ENCODE results near the gene CBX7. TPM values are rescaled to one million over a fixed set of nuclear protein-coding genes. Genes with fewer than 3 reads are reported as not detected.

Gene CBX7
- total RNA-seq, 1 experiment from 2014 or later, result 7.9 TPM

DNA sequence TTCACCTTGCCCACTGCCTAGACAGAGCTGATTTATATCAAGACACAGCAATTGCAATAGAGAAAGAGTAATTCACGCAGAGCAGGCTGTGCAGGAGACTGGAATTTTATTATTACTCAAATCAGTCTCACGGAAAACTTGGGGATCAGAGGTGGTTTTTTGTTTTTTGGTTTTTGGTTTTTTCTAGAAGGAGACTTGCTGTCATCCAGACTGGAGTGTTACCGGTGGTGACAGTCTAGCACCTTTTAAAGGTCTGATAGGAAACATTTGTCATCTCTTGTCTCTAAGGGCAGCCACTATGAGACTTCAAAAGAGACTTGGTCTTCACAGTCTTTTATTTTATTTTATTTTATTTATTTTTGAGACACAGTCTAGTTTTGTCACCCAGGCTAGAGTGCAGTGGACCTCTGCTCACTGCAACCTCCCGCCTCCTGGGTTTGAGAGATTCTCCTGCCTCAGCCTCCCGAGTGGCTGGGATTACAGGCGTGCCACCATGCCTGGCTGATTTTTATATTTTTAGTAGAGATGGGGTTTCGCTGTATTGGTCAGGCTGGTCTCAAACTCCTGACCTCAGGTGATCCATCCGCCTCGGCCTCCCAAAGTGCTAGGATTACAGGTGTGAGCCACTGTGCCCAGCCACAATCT lies 36.4 kb downstream of the CBX7 start:
- H3K9me3 ChIP-seq, result no peaks in the 10 kb centered on the region
- no peak for DNase-seq
- H3K36me3 ChIP-seq, result no peaks in the 10 kb centered on the region
- peaks cover 3% of the 10 kb centered on the region for H3K27me3 ChIP-seq
- H3K4me3 ChIP-seq, result no peak overlapping the region

- DNase-seq, result no peak
- H3K9me3 ChIP-seq, result no peaks in the 10 kb centered on the region
- H3K27me3 ChIP-seq, result peaks cover 3% of the 10 kb centered on the region
- H3K36me3 ChIP-seq, result no peaks in the 10 kb centered on the region
- no peak overlapping the region for H3K4me3 ChIP-seq
These were observed 36.9 kb downstream of the CBX7 start for GRCh38 chr22:39115570-39115969.

- Histone ChIP-seq H3K9me3 (no peaks in the 10 kb centered on the region), H3K36me3 (no peaks in the 10 kb centered on the region), H3K27me3 (peaks cover 3% of the 10 kb centered on the region), H3K4me3 (no peak overlapping the region)
- DNase-seq, result no peak
These were observed 38.4 kb downstream of the CBX7 start for GRCh38 chr22:39114112-39114511.

DNA sequence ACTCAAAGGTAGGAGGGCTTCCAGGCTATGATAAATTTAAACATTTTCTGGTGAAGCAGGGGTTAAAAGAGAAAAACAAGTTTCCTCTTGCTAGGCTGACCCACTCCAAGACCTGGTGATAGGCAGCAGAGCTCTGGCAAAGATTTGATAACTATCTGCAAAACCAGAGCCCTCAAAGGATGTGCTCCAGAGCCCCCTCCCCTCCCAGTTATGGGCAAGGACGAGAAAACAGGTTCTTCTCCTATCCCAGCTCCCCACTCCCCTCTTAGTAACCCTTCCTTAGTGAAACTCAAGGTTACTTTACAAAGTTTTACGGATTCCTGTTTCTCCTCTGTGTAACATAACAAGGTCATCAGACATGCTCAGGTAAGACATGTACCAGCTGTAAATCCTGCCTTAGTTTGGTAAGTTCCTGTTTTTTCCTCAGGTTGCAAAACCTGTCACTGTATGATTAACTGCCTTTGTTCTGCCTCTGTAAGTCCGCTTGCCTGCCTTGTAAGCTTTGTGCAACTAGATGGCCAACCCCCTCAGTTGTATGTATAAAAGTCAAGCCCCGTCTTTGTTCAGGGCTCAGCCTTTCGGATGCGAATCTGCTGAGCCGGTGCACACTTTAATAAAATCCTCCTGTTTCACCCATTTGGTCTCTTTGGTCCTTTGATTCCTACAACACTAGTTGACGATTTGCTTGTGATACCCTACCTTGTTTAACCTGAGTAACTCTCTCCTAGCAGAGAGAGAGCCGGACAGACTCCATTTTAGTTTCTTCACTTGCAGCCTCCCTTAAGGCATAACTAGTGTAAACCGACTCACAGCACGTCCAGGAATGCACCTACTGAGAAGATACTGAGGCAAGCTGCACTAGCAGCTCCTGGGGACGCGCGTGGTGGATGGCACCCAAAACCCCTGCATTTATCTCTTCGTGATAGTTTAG lies 41.6 kb downstream of the CBX7 start:
- no peaks in the 10 kb centered on the region for H3K9me3 ChIP-seq
- no peak overlapping the region for H3K4me3 ChIP-seq
- H3K27me3 ChIP-seq, result peaks cover 3% of the 10 kb centered on the region
- no peaks in the 10 kb centered on the region for H3K36me3 ChIP-seq
- DNase-seq, result no peak

GRCh38 chr22:39109361-39109760 lies 43.1 kb downstream of the CBX7 start:
- DNase-seq, result no peak
- Histone ChIP-seq H3K4me3 (no peak overlapping the region), H3K9me3 (no peaks in the 10 kb centered on the region), H3K27me3 (peaks cover 3% of the 10 kb centered on the region; the same call in 1 of the 2 replicates), H3K36me3 (no peaks in the 10 kb centered on the region)

- DNase-seq, result no peak
- Histone ChIP-seq H3K4me3 (no peak overlapping the region), H3K27me3 (0 out of 2 replicates have a peak, but pooled peaks cover 3% of the 10 kb centered on the region), H3K36me3 (no peaks in the 10 kb centered on the region), H3K9me3 (no peaks in the 10 kb centered on the region)
These were observed 44.0 kb downstream of the CBX7 start for GRCh38 chr22:39108487-39108886.

DNA sequence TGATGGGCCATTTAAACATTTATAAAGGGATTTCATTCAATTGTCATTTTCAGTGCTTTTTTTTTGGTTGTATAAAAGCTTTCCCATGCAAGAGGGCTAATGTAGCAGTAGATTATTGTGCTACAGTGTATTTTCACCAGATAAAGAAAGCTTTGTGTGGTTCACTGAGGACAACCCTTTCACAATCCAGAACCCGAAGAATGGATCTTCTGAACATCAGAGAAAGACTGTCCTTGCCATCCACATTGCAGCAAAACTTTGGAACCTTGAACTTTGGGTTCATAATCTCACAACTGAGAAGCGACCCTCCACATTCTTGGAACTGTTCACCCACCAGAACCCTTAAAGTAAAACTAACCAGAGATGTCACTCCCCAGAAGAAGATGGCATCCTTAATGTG lies 46.2 kb downstream of the CBX7 start:
- H3K9me3 ChIP-seq, result no peaks in the 10 kb centered on the region
- H3K27me3 ChIP-seq, result no peaks in the 10 kb centered on the region
- DNase-seq, result no peak
- no peaks in the 10 kb centered on the region for H3K36me3 ChIP-seq
- no peak overlapping the region for H3K4me3 ChIP-seq

DNA sequence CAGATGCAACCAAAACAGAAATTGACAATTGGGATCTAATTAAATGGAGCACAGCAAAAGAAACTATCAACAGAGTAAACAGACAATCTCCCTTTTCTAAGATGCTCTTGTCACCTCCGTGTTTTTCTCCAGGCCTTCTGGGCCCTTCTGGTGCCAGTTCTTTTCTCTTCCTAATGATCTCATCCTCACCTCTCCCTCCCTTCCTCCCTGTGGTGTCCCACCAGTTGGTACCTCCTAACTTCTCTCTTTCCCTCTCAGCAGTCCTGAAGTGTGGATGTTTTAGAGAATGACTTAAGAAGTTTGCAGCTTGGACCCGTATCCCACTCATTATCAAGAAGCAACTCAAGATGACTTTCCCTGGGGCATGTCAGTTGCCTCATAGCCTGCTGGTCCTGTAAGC lies 49.0 kb downstream of the CBX7 start:
- Histone ChIP-seq H3K36me3 (no peaks in the 10 kb centered on the region), H3K4me3 (no peak overlapping the region), H3K27me3 (no peaks in the 10 kb centered on the region), H3K9me3 (no peaks in the 10 kb centered on the region)
- no peak for DNase-seq

DNA sequence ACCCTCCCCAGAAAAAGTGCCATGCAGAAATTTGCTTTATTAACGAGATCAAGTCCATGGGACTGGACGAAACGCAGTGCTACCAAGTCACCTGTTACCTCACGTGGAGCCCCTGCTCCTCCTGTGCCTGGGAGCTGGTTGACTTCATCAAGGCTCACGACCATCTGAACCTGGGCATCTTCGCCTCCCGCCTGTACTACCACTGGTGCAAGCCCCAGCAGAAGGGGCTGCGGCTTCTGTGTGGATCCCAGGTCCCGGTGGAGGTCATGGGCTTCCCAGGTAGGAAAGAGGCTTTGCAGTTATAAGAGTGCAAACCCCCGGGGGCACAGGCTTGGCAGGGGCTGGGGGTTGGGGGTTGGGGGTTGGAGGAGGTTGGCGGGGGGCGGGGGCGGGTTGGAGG lies 51.3 kb downstream of the CBX7 start:
- Histone ChIP-seq H3K27me3 (no peaks in the 10 kb centered on the region), H3K9me3 (no peaks in the 10 kb centered on the region), H3K36me3 (no peaks in the 10 kb centered on the region), H3K4me3 (no peak overlapping the region)
- no peak for DNase-seq

GRCh38 chr22:39098576-39098975 lies 53.9 kb downstream of the CBX7 start:
- H3K9me3 ChIP-seq, result no peaks in the 10 kb centered on the region
- H3K36me3 ChIP-seq, result no peaks in the 10 kb centered on the region
- no peaks in the 10 kb centered on the region for H3K27me3 ChIP-seq
- H3K4me3 ChIP-seq, result no peak overlapping the region
- DNase-seq, result no peak

GRCh38 chr22:39098026-39098425 lies 54.5 kb downstream of the CBX7 start:
- DNase-seq, result no peak
- H3K27me3 ChIP-seq, result no peaks in the 10 kb centered on the region
- H3K9me3 ChIP-seq, result no peaks in the 10 kb centered on the region
- H3K4me3 ChIP-seq, result no peak overlapping the region
- H3K36me3 ChIP-seq, result no peaks in the 10 kb centered on the region

DNA sequence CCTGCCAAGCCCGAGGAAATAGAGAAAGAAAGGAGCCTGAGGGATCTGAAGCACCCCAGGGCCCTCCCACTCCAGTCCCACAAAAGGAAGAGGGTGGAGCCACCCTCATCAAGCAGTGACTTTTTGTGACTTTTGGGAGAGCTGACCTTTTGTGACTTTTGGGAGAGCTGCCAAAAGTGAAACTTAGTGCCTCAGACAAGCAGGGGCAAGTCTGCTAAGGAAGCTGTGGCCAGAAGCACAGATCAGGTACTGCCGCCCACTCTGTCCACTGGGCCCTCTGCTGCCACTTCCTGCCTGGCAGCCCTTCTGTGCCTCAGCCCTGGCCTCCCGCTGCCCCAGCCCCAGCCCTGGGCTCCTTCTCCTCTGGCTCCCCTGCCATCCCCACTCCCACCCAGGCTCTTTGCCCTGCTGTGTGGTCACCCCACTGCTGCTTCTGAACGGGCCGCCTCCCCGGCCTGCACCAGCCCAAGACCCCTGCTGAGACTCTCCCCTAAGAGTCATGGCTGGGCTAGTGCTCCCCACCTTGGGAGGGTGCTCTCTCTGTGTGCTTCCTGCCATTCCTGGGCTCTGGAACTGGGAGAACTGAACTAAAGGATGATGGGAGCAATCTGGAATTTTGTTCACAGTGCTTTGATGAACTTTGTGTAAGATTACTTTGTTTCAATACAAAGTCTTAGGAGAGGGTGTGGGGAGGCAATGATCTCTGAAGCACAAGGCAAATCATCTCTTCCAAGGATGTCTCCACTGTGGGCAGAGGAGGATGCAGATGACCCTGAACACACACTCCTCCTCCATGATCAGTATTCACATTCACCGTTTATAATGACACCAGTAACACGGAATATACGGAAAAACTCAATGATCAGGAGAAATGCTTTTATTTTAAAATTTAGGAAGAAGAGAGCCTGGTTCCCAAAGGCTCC lies 55.1 kb downstream of the CBX7 start, which contains the start of gene APOBEC3H:
Gene APOBEC3H (plus strand): TSS at position 147 of the 923 bp plus-strand sequence. CDS start 3,035 bp downstream, outside the sequence.
- Histone ChIP-seq H3K36me3 (no peaks in the 10 kb centered on the region), H3K9me3 (no peaks in the 10 kb centered on the region), H3K4me3 (no peak within 1 kb of the TSS), H3K27me3 (no peaks in the 10 kb centered on the region)
- peak; percentile 36 for DNase-seq

GRCh38 chr22:39095971-39096370 lies 56.5 kb downstream of the CBX7 start:
- no peaks in the 10 kb centered on the region for H3K36me3 ChIP-seq
- H3K27me3 ChIP-seq, result no peaks in the 10 kb centered on the region
- H3K4me3 ChIP-seq, result no peak overlapping the region
- DNase-seq, result no peak
- no peaks in the 10 kb centered on the region for H3K9me3 ChIP-seq

DNA sequence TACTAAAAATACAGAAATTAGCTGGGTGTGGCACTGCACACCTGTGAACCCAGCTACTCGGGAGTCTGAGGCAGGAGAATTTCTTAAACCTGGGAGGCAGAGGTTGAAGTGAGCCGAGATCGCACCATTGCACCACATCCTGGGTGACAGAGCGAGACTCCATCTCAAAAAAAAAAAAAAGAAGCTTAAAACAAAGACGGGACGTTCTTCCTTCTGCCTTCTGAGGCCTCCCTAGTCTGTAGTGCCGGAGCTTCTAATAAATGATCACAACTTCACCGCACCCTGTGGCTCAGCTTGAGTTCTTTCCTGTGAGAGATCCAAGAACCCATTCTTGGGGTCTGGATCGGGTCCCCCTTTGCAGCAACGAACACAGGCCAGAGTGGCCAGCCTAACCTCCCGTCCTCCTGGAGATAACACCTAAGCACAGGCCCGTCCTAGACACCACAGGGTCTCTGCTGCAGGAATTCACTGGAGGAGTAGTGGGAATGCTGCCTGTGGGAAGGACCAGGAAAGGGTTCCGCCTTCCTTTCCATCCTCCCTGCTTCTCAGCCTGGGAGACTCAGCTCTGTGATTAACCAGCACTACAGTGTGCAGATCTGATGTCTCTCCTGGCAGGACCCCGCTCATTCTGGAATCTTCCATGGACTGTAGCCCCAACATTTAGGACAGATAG lies 57.6 kb downstream of the CBX7 start:
- no peak for DNase-seq
- Histone ChIP-seq H3K36me3 (no peaks in the 10 kb centered on the region), H3K27me3 (no peaks in the 10 kb centered on the region), H3K9me3 (no peaks in the 10 kb centered on the region), H3K4me3 (no peak overlapping the region)

DNA sequence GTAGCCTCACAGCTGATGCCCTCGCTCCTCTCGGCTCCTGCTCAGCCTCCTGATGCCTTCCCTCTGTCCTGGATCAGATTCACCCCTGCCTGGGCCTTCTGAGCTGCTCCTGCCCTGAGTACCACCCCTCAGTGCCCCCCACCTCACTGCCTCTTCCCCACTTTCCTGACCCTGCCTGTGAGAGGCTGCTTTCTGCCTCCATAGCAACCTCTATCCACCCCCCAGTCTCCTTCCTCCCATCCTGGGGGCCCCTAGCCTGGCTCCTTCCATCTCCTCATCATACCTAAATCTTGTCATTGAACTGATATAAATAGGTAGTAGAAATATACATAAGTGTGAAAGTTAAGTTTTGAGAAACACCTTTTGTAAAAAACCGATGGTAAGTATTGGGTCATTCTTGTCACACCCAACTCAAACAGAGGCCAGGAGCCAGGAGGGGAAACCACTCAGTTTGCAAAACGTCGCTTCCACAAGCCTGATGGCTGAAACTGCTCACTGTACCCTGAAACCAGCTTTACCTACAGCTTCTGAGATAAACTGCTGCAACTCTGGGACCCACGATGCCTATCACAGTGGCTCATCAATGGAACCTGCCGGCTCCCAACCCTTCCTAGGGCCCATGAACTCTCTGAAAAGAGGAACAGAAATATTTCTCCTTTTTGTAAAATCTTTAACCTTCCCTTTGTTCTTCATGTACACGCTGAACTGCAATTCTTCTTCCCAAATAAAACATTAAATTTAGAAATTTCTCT lies 60.2 kb downstream of the CBX7 start:
- H3K4me3 ChIP-seq, result no peak overlapping the region
- H3K9me3 ChIP-seq, result no peaks in the 10 kb centered on the region
- no peaks in the 10 kb centered on the region for H3K36me3 ChIP-seq
- H3K27me3 ChIP-seq, result no peaks in the 10 kb centered on the region
- no peak for DNase-seq

Measured in MG63 (cell line).